Epithelial cell of prostate (primary cell): Measurements from ENCODE around the gene ZNF683.
"Not testable (repeated sequence)": the region's sequence is repeated elsewhere in the genome, so short reads cannot be mapped to it uniquely, and the experiment has no call there.

ENCODE experiments used
- DNase-seq: peaks from one replicate; pipeline ENCODE4 v3.0.0-alpha.2; 2011; ENCODE audit warnings: low read depth, low spot score
- H3K27ac ChIP-seq: fragments of 450-650 bp; 2 replicates; pipeline ENCODE4 v1.5.1; 2017; ENCODE audit warnings: mild to moderate bottlenecking

ZNF683 gene

DNA sequence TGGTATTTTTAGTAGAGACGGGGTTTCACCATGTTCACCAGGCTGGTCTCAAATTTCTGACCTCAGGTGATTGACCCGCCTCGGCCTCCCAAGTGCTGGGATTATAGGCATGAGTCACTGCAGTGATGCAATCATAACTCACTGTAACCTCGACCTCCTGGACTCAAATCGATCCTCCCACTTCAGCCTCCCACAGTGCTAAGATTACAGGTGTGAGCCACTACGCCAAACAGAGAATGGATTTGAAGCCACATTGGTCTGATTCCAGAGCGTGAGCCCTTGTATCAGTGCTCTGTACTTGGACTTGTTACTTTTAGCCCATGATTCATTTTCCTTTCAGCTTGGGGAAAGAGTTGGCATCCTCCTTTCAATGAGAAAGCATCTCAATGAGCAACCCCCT, 14.9 kb upstream of the ZNF683 start:
- H3K27ac ChIP-seq: no peak overlapping the region
- no peak for DNase-seq

DNA sequence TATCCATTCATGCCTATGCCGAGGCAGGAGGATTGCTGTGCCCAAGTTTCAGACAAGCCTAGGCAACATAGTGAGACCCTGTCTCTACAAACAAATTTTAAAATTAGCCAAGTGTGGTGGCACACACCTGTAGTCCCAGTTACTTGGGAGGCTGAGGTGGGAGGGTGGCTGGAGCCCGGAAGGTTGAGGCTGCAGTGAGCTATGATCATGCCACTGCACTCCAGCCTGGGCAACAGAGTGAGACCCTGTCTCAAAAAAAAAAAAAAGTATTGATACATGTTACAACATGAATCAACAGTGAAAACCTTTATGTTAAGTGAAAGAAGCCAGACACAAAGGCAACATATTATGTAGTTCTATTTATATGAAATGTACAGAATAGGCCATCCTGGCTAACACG, 12.5 kb upstream of the ZNF683 start:
- not testable (repeated sequence) for DNase-seq, H3K27ac ChIP-seq

GRCh38 chr1:26384076-26384475, 11.5 kb upstream of the ZNF683 start:
- H3K27ac ChIP-seq: no peak overlapping the region
- no peak for DNase-seq

DNA sequence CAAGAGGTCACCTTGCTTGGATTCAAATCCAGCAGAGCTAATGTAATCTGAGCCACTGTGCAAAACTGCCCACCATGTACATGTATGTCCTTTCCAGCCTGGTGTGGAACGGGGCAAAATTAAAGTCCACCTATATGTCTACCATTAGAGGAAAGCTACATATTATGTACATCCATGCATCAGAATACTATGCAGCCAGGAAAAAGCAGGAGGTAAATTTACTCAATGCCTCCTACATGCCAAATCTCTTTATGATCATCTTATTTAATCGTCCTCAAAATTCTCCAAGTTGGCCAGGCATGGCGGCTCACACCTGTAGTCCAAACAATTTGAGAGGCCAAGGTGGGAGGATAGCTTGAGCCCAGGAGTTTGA, 6.3 kb upstream of the ZNF683 start:
- peak overlapping the region; percentile 71 for H3K27ac ChIP-seq

DNA sequence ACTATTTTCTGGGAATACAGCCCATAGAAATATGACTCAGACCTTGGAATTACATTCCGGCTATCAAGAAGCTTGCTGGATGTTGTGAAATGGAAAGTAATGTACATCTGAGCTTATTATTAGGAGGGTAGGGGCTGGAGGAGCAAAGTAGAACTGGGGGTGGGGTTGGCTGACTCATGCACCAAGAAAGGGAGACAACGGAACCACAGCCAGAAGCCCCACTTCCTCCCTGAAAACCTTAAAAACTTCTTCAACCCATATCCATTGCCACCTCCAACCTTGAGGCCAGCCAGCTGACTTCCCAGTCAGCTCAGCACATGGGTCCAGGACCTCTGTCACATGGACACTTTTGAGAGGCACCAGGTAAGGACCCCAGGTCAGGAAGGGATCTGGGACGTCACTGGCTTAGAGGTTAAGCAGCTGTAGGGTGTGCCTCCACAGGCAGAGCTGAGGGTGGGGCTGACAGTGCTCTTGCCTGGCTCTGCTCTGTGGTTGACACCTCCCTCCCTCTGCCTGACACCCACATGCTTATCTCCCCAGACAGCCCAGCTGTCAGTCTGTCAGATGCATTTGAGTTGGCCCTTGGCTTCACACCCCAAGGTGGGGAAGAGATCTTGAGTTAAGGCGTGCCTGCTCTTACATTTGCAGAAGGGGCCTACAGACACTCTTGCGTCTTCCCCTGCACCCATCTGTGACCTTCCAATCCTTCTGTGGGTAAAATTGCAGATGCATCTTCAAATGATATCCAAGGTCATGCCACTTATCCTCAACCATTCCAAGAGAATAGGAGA, 5.7 kb upstream of the ZNF683 start:
- H3K27ac ChIP-seq: peak overlapping the region; percentile 71
- peak; percentile 55 for DNase-seq

More for the DNA sequence above, 6.3 kb upstream of the ZNF683 start:
- no peak for DNase-seq

DNA sequence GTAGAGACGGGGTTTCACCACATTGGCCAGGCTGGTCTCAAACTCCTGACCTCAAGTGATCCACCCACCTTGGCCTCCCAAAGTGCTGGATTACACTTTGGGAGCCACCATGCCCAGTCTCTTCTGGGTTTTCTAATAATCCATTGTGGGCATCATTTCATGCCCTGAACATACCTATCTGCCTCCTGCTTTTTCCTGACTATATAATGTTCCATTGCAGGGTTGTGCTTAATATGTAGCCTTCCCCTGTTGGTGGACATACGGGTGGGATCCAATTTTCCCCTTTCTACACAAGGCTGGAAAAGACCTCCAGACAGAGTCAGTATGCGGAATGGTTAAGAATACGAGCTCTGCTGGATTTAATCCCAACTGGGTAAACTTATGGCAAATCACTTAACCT, 3.5 kb upstream of the ZNF683 start:
- no peak overlapping the region for H3K27ac ChIP-seq
- no peak for DNase-seq

- no peak for DNase-seq
- no peak overlapping the region for H3K27ac ChIP-seq
Observed at GRCh38 chr1:26375081-26375480, 2.5 kb upstream of the ZNF683 start.

DNA sequence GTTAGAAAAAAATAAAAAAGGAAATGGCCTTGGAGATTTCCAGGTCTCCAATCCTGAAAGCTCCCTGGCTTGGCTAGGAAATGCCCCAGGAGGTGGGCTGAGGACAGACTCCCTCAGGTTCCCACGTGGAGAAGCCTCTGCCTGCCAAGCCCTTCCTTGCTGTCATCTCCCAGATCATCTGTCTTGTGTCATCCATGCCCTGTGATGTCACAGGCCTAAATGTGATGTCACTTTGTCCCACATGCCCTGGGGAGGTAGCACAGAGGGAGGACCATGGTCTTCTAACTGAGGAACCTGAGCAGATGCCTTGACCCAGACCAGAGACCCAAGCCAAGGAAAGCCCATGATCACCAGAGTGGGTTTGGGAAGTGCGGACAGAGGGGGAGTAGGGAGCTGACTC, 1.8 kb upstream of the ZNF683 start:
- not testable (repeated sequence) for H3K27ac ChIP-seq

GRCh38 chr1:26373789-26374188, 1.2 kb upstream of the ZNF683 start:
- no peak overlapping the region for H3K27ac ChIP-seq
- DNase-seq: no peak

More for the DNA sequence above, 1.8 kb upstream of the ZNF683 start:
- DNase-seq: not testable (repeated sequence)

DNA sequence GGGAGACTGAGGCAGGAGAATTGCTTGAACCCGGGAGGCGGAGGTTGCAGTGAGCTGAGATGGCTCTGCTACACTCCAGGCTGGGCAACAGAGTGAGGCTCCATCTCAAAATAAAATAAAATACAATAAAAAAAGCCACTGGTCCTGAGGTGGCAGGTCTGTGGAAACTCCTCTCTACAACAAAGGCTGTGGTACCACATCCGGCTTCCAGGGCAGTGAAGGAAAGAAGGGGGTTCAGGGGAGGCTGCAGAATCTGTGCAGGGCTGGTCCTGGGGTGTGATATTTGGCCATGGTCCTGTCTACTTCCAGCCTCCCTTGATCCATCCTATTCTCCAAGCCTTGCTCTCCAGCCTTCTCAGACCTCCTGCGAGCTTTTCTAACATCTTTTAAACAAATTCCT, 731 bp upstream of the ZNF683 start:
- H3K27ac ChIP-seq: no peak overlapping the region
- no peak for DNase-seq

DNA sequence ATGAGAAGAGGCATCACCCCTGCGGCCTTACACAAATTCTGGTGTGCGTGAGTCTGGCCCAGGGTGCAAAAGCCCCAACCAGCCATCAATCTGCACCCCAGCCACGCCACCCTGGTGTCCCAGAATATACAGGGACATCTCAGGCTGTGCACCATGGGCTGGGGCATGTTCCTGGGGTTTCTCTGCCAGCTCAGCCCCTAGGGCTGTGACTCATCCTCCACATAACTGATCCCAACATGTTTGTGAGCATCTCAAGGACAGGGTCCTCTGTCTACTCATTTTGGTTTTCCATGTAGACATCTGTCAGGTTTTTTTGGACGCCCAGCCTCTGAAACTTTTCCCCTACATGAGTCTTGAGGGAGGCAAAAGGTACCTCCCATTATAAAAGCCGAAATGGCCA, 511 bp downstream of the ZNF683 start:
- no peak for DNase-seq
- H3K27ac ChIP-seq: no peak overlapping the region

- DNase-seq: no peak
Observed at GRCh38 chr1:26370591-26371382, 1.8 kb downstream of the ZNF683 start.

GRCh38 chr1:26368486-26368885, 4.1 kb downstream of the ZNF683 start:
- no peak overlapping the region for H3K27ac ChIP-seq
- no peak for DNase-seq

More at GRCh38 chr1:26370591-26371382, 1.8 kb downstream of the ZNF683 start:
- no peak overlapping the region for H3K27ac ChIP-seq

GRCh38 chr1:26368006-26368405, 4.5 kb downstream of the ZNF683 start:
- no peak for DNase-seq
- H3K27ac ChIP-seq: no peak overlapping the region

DNA sequence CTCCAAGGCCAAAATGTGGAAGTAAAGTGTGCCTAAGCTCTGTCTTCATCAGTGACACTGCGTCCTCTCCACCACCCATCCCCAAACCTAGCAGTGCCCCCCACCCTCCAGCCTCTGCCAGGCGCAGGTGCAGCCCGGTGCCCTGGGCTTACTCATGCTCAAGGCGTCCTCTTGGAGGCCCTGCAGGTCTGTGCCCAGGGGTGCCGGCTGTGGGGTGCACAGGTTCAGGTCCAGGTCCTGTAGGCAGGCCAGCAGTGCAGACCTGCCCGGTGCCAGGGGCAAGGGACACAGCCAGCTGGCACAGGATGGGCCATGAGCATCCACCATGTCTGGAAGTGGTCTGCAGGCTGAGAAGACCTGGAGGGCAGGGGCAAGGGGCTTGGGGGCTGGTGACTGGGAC, 5.1 kb downstream of the ZNF683 start:
- H3K27ac ChIP-seq: no peak overlapping the region
- DNase-seq: no peak

- DNase-seq: no peak
Observed at GRCh38 chr1:26364956-26365355, 7.6 kb downstream of the ZNF683 start.

DNA sequence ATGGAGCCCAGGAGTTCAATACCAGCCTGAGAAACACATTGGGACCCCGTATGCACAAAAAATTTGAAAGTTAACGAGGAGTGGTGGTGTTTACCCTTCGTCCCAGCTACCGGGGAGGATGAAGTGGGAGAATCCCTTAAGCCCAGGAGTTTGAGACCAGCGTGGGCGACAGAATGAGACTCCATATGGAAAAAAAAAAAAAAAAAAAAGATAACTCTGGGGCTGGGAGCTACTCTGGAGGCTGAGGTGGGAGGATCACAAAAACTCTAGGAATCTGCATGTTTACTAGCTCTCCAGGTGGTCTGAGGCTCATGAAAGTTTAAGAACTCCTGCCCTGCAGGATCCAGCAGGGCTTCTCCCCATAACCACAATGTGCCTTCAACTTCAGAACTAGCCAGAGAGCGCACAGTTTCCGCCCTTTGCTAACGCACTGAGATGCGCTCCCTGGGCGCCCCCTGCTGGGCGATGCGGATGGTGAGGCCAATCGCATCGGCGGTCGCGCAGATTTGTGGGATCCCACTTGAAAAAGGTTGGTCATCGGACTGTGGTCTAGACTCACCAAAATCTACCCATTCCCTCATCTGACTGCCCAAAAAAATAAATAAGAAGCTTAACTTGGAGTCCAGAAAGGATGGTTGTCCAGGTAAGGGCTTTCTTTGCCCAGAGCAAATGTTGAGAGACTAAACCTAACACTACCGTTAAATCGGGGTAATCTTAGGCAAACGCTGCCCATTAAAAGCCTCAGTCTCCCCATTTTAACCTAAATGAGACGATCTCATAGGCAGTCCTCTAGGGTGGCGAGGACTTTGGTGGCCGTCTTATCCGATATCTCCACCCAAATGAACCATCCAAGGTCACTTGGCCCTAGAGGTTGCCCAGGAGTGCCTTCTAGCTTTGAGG, 8.8 kb downstream of the ZNF683 start:
- DNase-seq: no peak
- no peak overlapping the region for H3K27ac ChIP-seq

More at GRCh38 chr1:26364956-26365355, 7.6 kb downstream of the ZNF683 start:
- no peak overlapping the region for H3K27ac ChIP-seq

DNA sequence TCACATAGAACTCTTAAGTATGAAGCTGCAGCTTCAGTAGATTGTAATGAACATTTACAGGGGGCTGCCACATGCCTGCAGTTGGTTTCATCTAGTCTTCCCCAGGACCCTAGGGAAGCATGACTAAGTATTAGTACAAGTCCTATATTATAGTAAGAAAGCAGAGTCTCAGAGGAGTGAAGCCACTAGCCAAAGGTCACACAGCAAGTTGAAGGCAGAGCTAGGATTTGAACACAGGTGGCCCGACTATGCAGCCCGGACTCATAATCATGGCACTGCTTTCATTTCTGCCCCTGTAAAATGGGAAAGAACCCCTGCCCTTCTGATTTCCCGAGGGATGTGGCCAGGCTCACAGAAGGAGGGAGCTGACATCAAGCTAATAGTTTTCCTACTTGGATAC, 10.2 kb downstream of the ZNF683 start:
- no peak overlapping the region for H3K27ac ChIP-seq
- no peak for DNase-seq

GRCh38 chr1:26361605-26362122, 10.9 kb downstream of the ZNF683 start:
- H3K27ac ChIP-seq: no peak overlapping the region
- DNase-seq: no peak
